GM12801 (cell line): Measurements from ENCODE around the gene OPRD1.

Source experiments
- CTCF ChIP-seq: IDR thresholded peaks from one replicate; pipeline ENCODE4 v1.5.1; 2011; ENCODE audit warnings: control low read depth; ENCODE audit not compliant: insufficient read length; ENCODE audit errors: extremely low read depth

The OPRD1 gene

GRCh38 chr1:28914228-28915030 is 102.5 kb downstream of the OPRD1 start, which contains the start of gene EPB41:
EPB41 (plus strand) TSS chr1:28914569; CDS start chr1:28987438, 72,869 bp downstream.
- no peak for TF ChIP-seq CTCF

- TF ChIP-seq CTCF = no peak
Measured at GRCh38 chr1:28915031-28915895, 103.3 kb downstream of the OPRD1 start.

DNA sequence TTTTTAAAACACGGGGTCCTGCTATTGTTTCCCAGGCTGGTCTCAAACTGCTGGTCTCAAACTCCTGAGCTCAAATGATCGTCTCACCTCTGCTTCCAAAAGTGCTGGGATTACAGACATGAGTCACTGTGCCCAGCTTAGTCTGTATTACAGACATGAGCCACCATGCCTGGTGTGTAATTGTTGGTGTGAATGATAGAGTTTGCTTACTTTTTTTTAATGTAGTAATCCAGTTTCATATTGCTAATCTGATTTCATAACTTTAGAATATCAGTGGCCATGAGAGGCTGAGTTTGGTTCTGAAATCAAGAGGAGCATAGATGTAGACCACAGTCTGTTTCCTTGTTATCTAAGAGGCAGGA is 105.8 kb downstream of the OPRD1 start:
- TF ChIP-seq CTCF = no peak
